HG03196 (cell line): ENCODE data around the gene PYGB.

Source experiments
- ATAC-seq: cut with Tn5 transposase; IDR thresholded peaks from one replicate; pipeline ENCODE4 v1.9.1; 2021; ENCODE audit not compliant: unreplicated experiment

PYGB gene

GRCh38 chr20:25293910-25294458, 46.1 kb downstream of the PYGB start:
- no peak for ATAC-seq

- no peak for ATAC-seq
Observed at GRCh38 chr20:25294459-25295385, 46.8 kb downstream of the PYGB start.

GRCh38 chr20:25295386-25296093, 47.7 kb downstream of the PYGB start:
- no peak for ATAC-seq

DNA sequence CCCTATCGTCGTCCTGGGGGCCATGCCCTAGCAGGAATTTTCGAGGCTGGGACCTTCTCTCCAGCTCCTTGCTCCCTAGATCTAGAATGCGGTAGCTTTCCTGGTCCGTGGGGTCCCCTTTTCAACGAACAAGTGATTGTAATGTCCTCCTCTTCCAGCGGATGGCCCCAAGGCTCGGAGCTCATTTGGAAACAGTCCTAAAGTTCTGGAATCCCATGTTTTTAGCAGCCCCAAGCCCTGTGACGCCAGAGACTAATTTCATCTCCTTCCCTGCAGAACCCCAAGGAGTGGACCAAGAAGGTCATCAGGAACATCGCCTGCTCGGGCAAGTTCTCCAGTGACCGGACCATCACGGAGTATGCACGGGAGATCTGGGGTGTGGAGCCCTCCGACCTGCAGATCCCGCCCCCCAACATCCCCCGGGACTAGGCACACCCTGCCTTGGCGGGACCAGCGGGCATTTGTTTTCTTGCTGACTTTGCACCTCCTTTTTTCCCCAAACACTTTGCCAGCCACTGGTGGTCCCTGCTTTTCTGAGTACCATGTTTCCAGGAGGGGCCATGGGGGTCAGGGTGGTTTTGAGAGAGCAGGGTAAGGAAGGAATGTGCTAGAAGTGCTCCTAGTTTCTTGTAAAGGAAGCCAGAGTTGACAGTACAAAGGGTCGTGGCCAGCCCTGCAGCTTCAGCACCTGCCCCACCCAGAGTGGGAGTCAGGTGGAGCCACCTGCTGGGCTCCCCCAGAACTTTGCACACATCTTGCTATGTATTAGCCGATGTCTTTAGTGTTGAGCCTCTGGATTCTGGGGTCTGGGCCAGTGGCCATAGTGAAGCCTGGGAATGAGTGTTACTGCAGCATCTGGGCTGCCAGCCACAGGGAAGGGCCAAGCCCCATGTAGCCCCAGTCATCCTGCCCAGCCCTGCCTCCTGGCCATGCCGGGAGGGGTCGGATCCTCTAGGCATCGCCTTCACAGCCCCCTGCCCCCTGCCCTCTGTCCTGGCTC, 48.5 kb downstream of the PYGB start:
- ATAC-seq = no peak

GRCh38 chr20:25297141-25297905, 49.4 kb downstream of the PYGB start:
- ATAC-seq = peak; percentile 52

- ATAC-seq = no peak
Observed at GRCh38 chr20:25299806-25300205, 51.9 kb downstream of the PYGB start.

- no peak for ATAC-seq
Observed at GRCh38 chr20:25300496-25301170, 52.7 kb downstream of the PYGB start.

DNA sequence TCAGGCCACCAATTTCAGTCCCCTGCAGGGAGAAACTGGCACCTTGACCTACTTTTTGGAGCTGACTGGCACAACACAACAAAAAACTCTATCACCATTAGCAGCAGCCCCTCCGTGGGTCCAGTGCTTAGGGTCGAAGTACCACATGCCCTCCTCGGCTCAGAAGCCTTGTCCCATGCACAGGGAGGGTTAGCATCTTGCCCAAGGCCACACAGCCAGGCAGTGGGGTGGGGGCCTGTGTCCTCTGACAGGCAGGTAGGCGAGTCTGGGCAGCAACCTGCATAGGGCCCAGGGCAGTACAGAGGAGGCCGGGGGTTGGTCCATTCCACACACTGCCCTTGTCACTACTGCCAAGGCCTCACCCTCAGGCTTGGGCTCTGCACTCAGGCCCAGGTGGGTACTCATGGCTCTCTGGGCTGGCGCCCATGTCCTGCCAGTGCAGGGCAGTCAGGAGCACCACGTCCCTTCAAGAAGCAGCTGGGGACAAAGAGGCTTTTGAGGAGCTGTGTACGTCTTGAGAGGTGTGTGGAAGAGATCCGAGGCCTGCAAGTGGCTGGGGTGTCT, 53.6 kb downstream of the PYGB start:
- no peak for ATAC-seq

DNA sequence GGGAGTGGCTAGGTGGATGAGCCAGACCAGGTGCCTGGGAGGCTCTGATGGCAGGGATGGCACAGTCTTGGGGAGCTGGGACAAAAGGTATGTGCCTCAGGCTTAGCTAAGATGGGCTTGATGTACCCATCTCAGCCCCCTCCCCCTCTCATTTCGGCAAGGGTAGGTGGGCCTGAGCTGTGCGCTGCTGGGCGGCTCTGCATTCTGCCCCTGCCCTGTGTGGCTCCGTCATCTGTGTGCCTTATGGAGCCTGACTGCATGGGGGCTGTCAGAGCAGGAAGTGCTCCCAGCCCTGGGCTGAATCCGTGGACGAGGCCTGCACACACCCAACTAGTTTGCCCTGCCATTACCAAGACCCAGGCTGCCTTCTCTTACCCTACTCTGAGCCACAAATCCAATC, 54.7 kb downstream of the PYGB start:
- ATAC-seq = no peak

DNA sequence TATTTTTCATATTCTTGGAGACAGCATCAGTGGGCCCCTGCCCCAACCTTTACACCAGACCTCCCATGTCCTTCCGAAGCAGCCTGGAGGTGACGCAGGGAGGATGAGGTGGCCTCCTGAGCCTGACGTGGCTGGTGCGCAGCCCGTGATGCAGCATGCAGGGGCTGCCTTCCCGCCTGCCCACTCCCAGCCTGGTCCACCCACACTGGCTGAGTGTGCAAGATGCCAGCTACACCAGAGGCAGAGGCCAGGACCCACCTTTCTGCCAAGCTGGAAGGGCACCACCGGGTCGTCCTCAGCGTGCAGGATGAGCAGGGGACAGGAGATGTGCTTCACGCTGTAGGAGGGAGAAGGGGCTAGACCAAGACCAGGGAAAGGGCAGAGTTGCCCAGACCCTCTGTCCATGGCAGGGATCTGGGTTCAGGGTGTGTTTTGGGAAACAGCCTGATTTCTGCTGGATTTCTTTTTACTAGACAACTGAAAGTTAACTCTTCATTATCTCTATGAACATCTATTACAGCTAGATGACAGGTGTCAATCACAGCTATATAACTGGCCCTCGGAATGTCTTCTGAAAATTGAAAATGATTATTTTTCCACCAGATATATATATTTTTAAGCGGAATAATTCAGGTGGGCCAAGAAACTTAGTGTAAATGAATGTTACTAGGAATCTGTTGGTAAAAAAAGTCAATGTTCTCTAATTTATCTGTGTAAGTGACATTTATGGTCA, 55.6 kb downstream of the PYGB start:
- ATAC-seq = no peak

DNA sequence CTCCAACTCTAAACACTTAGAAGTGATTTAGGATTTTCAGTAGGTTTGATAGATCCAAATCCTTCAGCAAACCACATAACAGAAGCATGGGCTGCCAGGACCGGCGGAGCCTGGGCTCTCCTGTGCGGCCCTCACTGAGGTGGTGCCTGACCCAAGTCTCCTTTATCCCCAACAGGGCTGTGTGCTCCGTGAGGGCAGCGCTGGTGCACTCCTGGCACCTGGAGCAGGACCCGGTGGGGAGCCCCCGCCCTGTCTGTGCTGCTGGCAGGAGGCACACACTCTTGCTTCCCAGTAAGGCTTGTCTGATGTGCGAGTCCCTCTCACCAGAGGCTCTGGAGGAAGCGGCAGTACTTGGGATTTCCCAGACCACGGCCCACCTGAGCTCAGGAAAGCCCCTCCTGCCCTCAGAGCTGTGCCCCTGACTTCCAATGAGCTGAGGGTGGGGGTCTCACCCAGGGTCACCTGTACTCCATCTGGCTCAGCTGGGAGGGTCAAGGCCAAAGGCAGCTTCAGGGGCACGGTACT, 56.2 kb downstream of the PYGB start:
- ATAC-seq = no peak

- no peak for ATAC-seq
Observed at GRCh38 chr20:25306991-25307903, 59.4 kb downstream of the PYGB start.

DNA sequence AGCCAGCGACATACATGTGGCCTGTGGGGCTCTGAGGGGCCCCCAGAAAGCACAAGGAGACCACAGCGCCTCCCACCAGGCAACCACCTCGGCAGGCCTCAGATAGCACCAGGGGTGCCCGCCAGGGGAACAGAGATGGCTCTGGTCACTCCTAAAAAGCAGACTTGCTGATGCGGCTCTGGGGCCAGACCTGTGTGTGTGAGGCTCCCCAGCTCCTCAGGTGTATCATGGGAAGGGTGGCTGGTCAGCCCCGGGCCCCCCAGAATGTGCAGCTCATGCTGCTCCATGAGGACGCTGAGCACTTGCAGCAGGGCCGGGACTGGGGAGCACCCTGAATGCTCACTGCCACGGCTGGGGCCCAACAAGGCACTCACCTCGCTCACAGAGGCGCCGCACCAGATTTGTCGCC, 60.2 kb downstream of the PYGB start:
- no peak for ATAC-seq

- ATAC-seq = no peak
Observed at GRCh38 chr20:25308671-25309394, 60.9 kb downstream of the PYGB start.

- peak; percentile 29 for ATAC-seq
Observed at GRCh38 chr20:25309395-25310267, 61.7 kb downstream of the PYGB start.
